ENCODE results near the gene VCAN. TPM values are rescaled to one million over a fixed set of nuclear protein-coding genes. Genes with fewer than 3 reads are reported as not detected.

The VCAN gene
- total and polyA plus RNA-seq, 2 donors (not counting 1 experiment from before 2014, with no cell fraction given), result 2.0 TPM; not detected in 1

DNA sequence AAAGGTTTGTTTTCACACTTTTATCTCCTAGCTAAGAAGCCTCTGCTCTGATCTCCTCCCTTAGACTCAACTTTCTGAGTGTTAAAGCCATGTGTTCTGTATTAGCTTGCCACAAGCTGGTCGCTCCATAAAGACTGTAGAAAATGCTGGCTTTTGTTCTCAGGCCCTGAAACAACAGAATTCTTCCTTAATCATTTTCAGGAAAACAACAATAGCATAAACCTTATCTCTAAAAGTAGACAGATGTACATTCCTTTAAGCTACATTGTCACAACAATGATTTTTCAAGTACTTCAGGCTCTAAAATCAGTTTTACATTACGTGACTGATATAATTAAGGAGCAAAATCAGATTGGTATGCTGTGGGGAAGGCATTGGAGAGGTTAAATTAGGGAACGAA lies 41.9 kb downstream of the VCAN start:
- Histone ChIP-seq H3K4me2 (replicated peaks; ENCODE audit: low read depth, low read length, poor library complexity, severe bottlenecking) (no peak overlapping the region), H3K9me3 (ENCODE audit: control extremely low read depth in 1 of 3, control insufficient read depth in 2 of 3, insufficient read depth in 1 of 3, low read length in 2 of 3) (no peaks in the 10 kb centered on the region), H3K79me2 (ENCODE audit: control insufficient read depth, insufficient read depth, low read length) (no peaks in the 10 kb centered on the region), H3K36me3 (replicated peaks in 1 of 2; ENCODE audit: control extremely low read depth in 1 of 2, control insufficient read depth in 1 of 2, extremely low read depth in 1 of 2, insufficient read depth in 2 of 2, low read length in 1 of 2) (no peaks in the 10 kb centered on the region), H4K20me1 (ENCODE audit: control insufficient read depth, insufficient read depth, low read length, poor library complexity, severe bottlenecking) (no peaks in the 10 kb centered on the region), H3K4me3 (ENCODE audit: control extremely low read depth in 1 of 5, extremely low read depth in 1 of 5, insufficient read depth in 1 of 5, low read depth in 2 of 5, low read length in 4 of 5) (no peak overlapping the region), H3K27me3 (replicated peaks in 1 of 4; ENCODE audit: control extremely low read depth in 1 of 4, control insufficient read depth in 3 of 4, insufficient read depth in 4 of 4, low read length in 3 of 4) (no peaks in the 10 kb centered on the region), H3K9ac (ENCODE audit: low read length) (no peak overlapping the region), H3K4me1 (ENCODE audit: control insufficient read depth in 2 of 2, insufficient read depth in 2 of 2, low read length in 2 of 2) (no peaks in the 10 kb centered on the region), H2AFZ (ENCODE audit: insufficient read depth, low read depth, low read length, poor library complexity, severe bottlenecking) (no peak overlapping the region), H3K27ac (ENCODE audit: low read length in 2 of 2) (no peak overlapping the region)
- WGBS (ENCODE audit: insufficient coverage), result 80% methylated on average over 1 of the region's 3 CpGs
- Mint-ChIP-seq H3K27ac (no peak overlapping the region), H3K27me3 (no peaks in the 10 kb centered on the region), H3K9me3 (ENCODE audit: insufficient read depth) (no peaks in the 10 kb centered on the region), H3K4me1 (no peaks in the 10 kb centered on the region), H3K4me3 (no peak overlapping the region)
- intact Hi-C loops (cut with micrococcal nuclease), result no loop called here
- TF ChIP-seq EZH2 (IDR thresholded peaks at IDR 0.05; ENCODE audit: borderline replicate concordance, insufficient read depth, low read depth, low read length, poor library complexity, severe bottlenecking), result no peak
- TF ChIP-seq, protein P1, sequence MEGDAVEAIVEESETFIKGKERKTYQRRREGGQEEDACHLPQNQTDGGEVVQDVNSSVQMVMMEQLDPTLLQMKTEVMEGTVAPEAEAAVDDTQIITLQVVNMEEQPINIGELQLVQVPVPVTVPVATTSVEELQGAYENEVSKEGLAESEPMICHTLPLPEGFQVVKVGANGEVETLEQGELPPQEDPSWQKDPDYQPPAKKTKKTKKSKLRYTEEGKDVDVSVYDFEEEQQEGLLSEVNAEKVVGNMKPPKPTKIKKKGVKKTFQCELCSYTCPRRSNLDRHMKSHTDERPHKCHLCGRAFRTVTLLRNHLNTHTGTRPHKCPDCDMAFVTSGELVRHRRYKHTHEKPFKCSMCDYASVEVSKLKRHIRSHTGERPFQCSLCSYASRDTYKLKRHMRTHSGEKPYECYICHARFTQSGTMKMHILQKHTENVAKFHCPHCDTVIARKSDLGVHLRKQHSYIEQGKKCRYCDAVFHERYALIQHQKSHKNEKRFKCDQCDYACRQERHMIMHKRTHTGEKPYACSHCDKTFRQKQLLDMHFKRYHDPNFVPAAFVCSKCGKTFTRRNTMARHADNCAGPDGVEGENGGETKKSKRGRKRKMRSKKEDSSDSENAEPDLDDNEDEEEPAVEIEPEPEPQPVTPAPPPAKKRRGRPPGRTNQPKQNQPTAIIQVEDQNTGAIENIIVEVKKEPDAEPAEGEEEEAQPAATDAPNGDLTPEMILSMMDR (IDR thresholded peaks at IDR 0.05), result no peak
- CTCF ChIA-PET, result interaction anchor here (0.7 kb wide), 1 partner anchor 15 kb away, joined by 3 read pairs; no protein-coding TSS in a partner anchor
- POLR2A ChIA-PET, result no interaction called here
- no peak for ATAC-seq (ENCODE audit: low read depth)
- DNase-seq, result no peak

DNA sequence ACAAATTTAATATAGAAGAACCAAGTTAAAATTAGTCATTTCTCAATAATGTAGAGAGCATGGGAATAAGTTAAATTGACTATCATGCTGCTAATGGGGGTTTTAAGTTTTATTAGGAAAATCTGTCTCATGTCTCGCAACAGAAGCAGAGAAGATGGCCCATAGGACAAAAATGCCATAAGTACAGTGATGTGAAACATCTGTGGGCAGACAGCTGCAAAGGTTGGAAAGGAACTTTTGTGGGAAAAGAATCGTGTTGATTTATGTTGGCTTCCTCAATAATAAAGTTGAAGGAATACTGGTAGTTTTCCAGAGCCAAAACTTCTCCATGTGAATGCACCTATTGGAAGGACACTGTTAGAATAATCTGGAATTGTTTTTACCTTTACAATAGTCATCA lies 44.8 kb downstream of the VCAN start:
- Histone ChIP-seq H2AFZ (ENCODE audit: insufficient read depth, low read depth, low read length, poor library complexity, severe bottlenecking) (no peak overlapping the region), H3K79me2 (ENCODE audit: control insufficient read depth, insufficient read depth, low read length) (no peaks in the 10 kb centered on the region), H3K4me2 (replicated peaks; ENCODE audit: low read depth, low read length, poor library complexity, severe bottlenecking) (no peak overlapping the region), H3K27ac (ENCODE audit: low read length in 2 of 2) (no peak overlapping the region), H3K4me1 (ENCODE audit: control insufficient read depth in 2 of 2, insufficient read depth in 2 of 2, low read length in 2 of 2) (no peaks in the 10 kb centered on the region), H3K36me3 (replicated peaks in 1 of 2; ENCODE audit: control extremely low read depth in 1 of 2, control insufficient read depth in 1 of 2, extremely low read depth in 1 of 2, insufficient read depth in 2 of 2, low read length in 1 of 2) (no peaks in the 10 kb centered on the region), H3K4me3 (ENCODE audit: control extremely low read depth in 1 of 5, extremely low read depth in 1 of 5, insufficient read depth in 1 of 5, low read depth in 2 of 5, low read length in 4 of 5) (no peak overlapping the region), H4K20me1 (ENCODE audit: control insufficient read depth, insufficient read depth, low read length, poor library complexity, severe bottlenecking) (no peaks in the 10 kb centered on the region), H3K9ac (ENCODE audit: low read length) (no peak overlapping the region), H3K9me3 (ENCODE audit: control extremely low read depth in 1 of 3, control insufficient read depth in 2 of 3, insufficient read depth in 1 of 3, low read length in 2 of 3) (no peaks in the 10 kb centered on the region), H3K27me3 (replicated peaks in 1 of 4; ENCODE audit: control extremely low read depth in 1 of 4, control insufficient read depth in 3 of 4, insufficient read depth in 4 of 4, low read length in 3 of 4) (no peaks in the 10 kb centered on the region)
- DNase-seq, result no peak
- Mint-ChIP-seq H3K27ac (no peak overlapping the region), H3K27me3 (no peaks in the 10 kb centered on the region), H3K4me3 (no peak overlapping the region), H3K4me1 (no peaks in the 10 kb centered on the region), H3K9me3 (ENCODE audit: insufficient read depth) (no peaks in the 10 kb centered on the region)
- intact Hi-C loops (cut with micrococcal nuclease), result no loop called here
- WGBS (ENCODE audit: insufficient coverage), result 100% methylated on average over 1 of the region's 2 CpGs
- no peak for ATAC-seq (ENCODE audit: low read depth)
- TF ChIP-seq EZH2 (IDR thresholded peaks at IDR 0.05; ENCODE audit: borderline replicate concordance, insufficient read depth, low read depth, low read length, poor library complexity, severe bottlenecking), result no peak
- TF ChIP-seq, protein P1 (IDR thresholded peaks at IDR 0.05), result no peak
- CTCF ChIA-PET, result no interaction called here
- POLR2A ChIA-PET, result no interaction called here

All from B cell (primary cell).